H9 (cell line): ENCODE results near the gene FLCN. TPM values are rescaled to one million over a fixed set of nuclear protein-coding genes. Genes with fewer than 3 reads are reported as not detected.

ENCODE experiments used
- DNase-seq: peaks from one replicate; pipeline ENCODE4 v3.0.0-alpha.2; 2017
- H2AFZ ChIP-seq: one replicate; pipeline ENCODE4 v1.6.1; 2013; ENCODE audit warnings: mild to moderate bottlenecking, low read length, control low read depth, moderate library complexity
- H2AK5ac ChIP-seq: 2 replicates; pipeline ENCODE4 v1.6.1; 2013; ENCODE audit warnings: low read length, control low read depth, mixed read lengths; ENCODE audit not compliant: insufficient read length
- H2BK120ac ChIP-seq: one replicate; pipeline ENCODE4 v1.6.1; 2013; ENCODE audit warnings: low read depth, mild to moderate bottlenecking, low read length, control low read depth, inconsistent platforms; ENCODE audit not compliant: poor library complexity, severe bottlenecking
- H2BK12ac ChIP-seq: 2 replicates; pipeline ENCODE4 v1.6.1; 2013; ENCODE audit warnings: low read length, control low read depth, mixed read lengths, low read depth; ENCODE audit not compliant: insufficient read length
- H2BK15ac ChIP-seq: 2 replicates; pipeline ENCODE4 v1.6.1; 2013; ENCODE audit warnings: low read depth, low read length, control low read depth
- H2BK20ac ChIP-seq: one replicate; pipeline ENCODE4 v1.6.1; 2013; ENCODE audit warnings: low read depth, mild to moderate bottlenecking, low read length, control low read depth, inconsistent platforms; ENCODE audit not compliant: poor library complexity, severe bottlenecking
- H2BK5ac ChIP-seq: 2 replicates; pipeline ENCODE4 v1.6.1; 2013; ENCODE audit warnings: low read length, control low read depth, mixed read lengths; ENCODE audit not compliant: insufficient read length
- H3K14ac ChIP-seq: 2 replicates; pipeline ENCODE4 v1.6.1; 2013; ENCODE audit warnings: low read length, control low read depth; ENCODE audit not compliant: insufficient read depth
- H3K18ac ChIP-seq: 2 replicates; pipeline ENCODE4 v1.6.1; 2013; ENCODE audit warnings: low read depth, mild to moderate bottlenecking, mixed read lengths, low read length, control low read depth; ENCODE audit not compliant: insufficient read length
- H3K23ac ChIP-seq: 2 replicates; pipeline ENCODE4 v1.6.1; 2013; ENCODE audit warnings: low read length, control low read depth, mixed read lengths, low read depth; ENCODE audit not compliant: insufficient read length
- H3K23me2 ChIP-seq: 2 replicates; pipeline ENCODE4 v1.6.1; 2013; ENCODE audit warnings: low read depth, mild to moderate bottlenecking, mixed read lengths, low read length, control low read depth; ENCODE audit not compliant: insufficient read length, poor library complexity, severe bottlenecking
- H3K27ac ChIP-seq: 2 replicates; pipeline ENCODE4 v1.5.1; 2013; ENCODE audit warnings: low read length, control low read depth, mixed read lengths, low read depth; ENCODE audit not compliant: insufficient read length
- H3K27me3 ChIP-seq: 2 replicates; pipeline ENCODE4 v1.6.1; 2013; ENCODE audit warnings: low read length, control low read depth, inconsistent platforms; ENCODE audit not compliant: insufficient read depth
- H3K4ac ChIP-seq: 2 replicates; pipeline ENCODE4 v1.6.1; 2013; ENCODE audit warnings: low read depth, mild to moderate bottlenecking, control low read depth, inconsistent platforms, low read length, moderate library complexity
- H3K4me1 ChIP-seq: 2 replicates; pipeline ENCODE4 v1.6.1; 2013; ENCODE audit warnings: low read length, control low read depth, inconsistent platforms; ENCODE audit not compliant: insufficient read depth
- H3K4me2 ChIP-seq: 2 replicates; pipeline ENCODE4 v1.6.1; 2013; ENCODE audit warnings: low read length, control low read depth, mixed read lengths; ENCODE audit not compliant: insufficient read length, insufficient read depth
- H3K56ac ChIP-seq: 2 replicates; pipeline ENCODE4 v1.6.1; 2013; ENCODE audit warnings: low read depth, mild to moderate bottlenecking, mixed read lengths, low read length, control low read depth; ENCODE audit not compliant: insufficient read length
- H3K79me1 ChIP-seq: 2 replicates; pipeline ENCODE4 v1.6.1; 2013; ENCODE audit warnings: low read depth, mild to moderate bottlenecking, moderate library complexity, low read length, control low read depth, inconsistent platforms; ENCODE audit not compliant: insufficient read depth, poor library complexity, severe bottlenecking
- H3K79me2 ChIP-seq: 2 replicates; pipeline ENCODE4 v1.6.1; 2013; ENCODE audit warnings: low read length, control low read depth, inconsistent platforms; ENCODE audit not compliant: insufficient read depth
- H3K9ac ChIP-seq: 2 replicates; pipeline ENCODE4 v1.6.1; 2013; ENCODE audit warnings: low read length, control low read depth, mixed read lengths; ENCODE audit not compliant: insufficient read length; ENCODE audit errors: extremely low read depth
- H3K9me3 ChIP-seq: one replicate; pipeline ENCODE4 v1.6.1; 2013; ENCODE audit warnings: low read depth, low read length, inconsistent platforms; ENCODE audit not compliant: control insufficient read depth
- H3T11ph ChIP-seq: one replicate; pipeline ENCODE4 v1.6.1; 2013; ENCODE audit warnings: mild to moderate bottlenecking, low read length, control low read depth, inconsistent platforms
- H4K20me1 ChIP-seq: one replicate; pipeline ENCODE4 v1.6.1; 2013; ENCODE audit not compliant: control insufficient read depth, insufficient read length, insufficient read depth
- H4K5ac ChIP-seq: 2 replicates; pipeline ENCODE4 v1.6.1; 2013; ENCODE audit warnings: low read depth, mild to moderate bottlenecking, mixed read lengths, low read length, control low read depth; ENCODE audit not compliant: insufficient read length
- H4K8ac ChIP-seq: replicated peaks from 2 replicates; pipeline ENCODE4 v1.6.1; 2013; ENCODE audit warnings: low read length, control low read depth, mixed read lengths, low read depth; ENCODE audit not compliant: insufficient read length
- H4K91ac ChIP-seq: 2 replicates; pipeline ENCODE4 v1.6.1; 2013; ENCODE audit warnings: low read depth, mild to moderate bottlenecking, moderate library complexity, mixed read lengths, low read length, control low read depth; ENCODE audit not compliant: insufficient read length
- H3K27ac Mint-ChIP-seq, 3 experiments: 2 replicates in 2 of 3; 3 replicates in 1 of 3; pipeline ENCODE4 v1.8.0; 2020 to 2021; ENCODE audit warnings: mixed read lengths in 3 of 3, mild to moderate bottlenecking in 1 of 3, moderate library complexity in 1 of 3
- H3K27me3 Mint-ChIP-seq: 2 replicates; pipeline ENCODE4 v1.8.0; 2021; ENCODE audit warnings: low read depth, mild to moderate bottlenecking, moderate library complexity, mixed read lengths
- H3K36me3 Mint-ChIP-seq, 3 experiments: 2 replicates in 2 of 3; 3 replicates in 1 of 3; pipeline ENCODE4 v1.8.0; 2020 to 2021; ENCODE audit warnings: low read depth in 3 of 3, mixed read lengths in 3 of 3; ENCODE audit not compliant: insufficient read depth in 1 of 3
- H3K4me1 Mint-ChIP-seq, 2 experiments: 2 replicates each; pipeline ENCODE4 v1.8.0; 2020; ENCODE audit warnings: mixed read lengths in 2 of 2
- H3K4me3 Mint-ChIP-seq, 2 experiments: 2 replicates in 1 of 2; 3 replicates in 1 of 2; pipeline ENCODE4 v1.8.0; 2020 to 2021; ENCODE audit warnings: mild to moderate bottlenecking in 2 of 2, mixed read lengths in 2 of 2, moderate library complexity in 1 of 2
- H3K9me3 Mint-ChIP-seq, 2 experiments: 2 replicates in 1 of 2; 3 replicates in 1 of 2; pipeline ENCODE4 v1.8.0; 2020; ENCODE audit warnings: mild to moderate bottlenecking in 2 of 2, mixed read lengths in 2 of 2, moderate library complexity in 1 of 2
- CTCF ChIP-seq: fragments of 200-600 bp; sonication (generic); conservative IDR thresholded peaks from 3 replicates; pipeline ENCODE4 v1.8.0; 2021; ENCODE audit warnings: antibody characterized with exemption, mild to moderate bottlenecking
- WGBS: extraction: QIAGEN DNeasy Blood & Tissue Kit; methylation state at CpG from one replicate; pipeline ENCODE4 v1.1.7; 2013; ENCODE audit warnings: missing lambda C conversion rate, low lambda C conversion rate, mixed read lengths; ENCODE audit not compliant: insufficient read length; ENCODE audit errors: extremely low coverage; 5-methylcytosine and 5-hydroxymethylcytosine counted together
- total RNA-seq: library from RNA; stranded (reverse); gene quantifications from 2 replicates; pipeline ENCODE4 v1.2.1, GENCODE V29; 2021

The FLCN gene
- total RNA-seq, 1 experiment from 2014 or later: 33.3 TPM

GRCh38 chr17:17179371-17179827 is 57.6 kb downstream of the FLCN start:
- H3K27ac Mint-ChIP-seq: no peak overlapping the region; a peak in 1 of 7 replicates
- no peak overlapping the region for H2AK5ac ChIP-seq
- H2AFZ ChIP-seq: no peak overlapping the region
- H3K14ac ChIP-seq: no peak overlapping the region
- WGBS: no CpG with 5 or more reads among the region's 2 CpGs
- no peak for DNase-seq
- no peak overlapping the region for H2BK120ac ChIP-seq
- H3K18ac ChIP-seq: no peak overlapping the region
- H3K79me2 ChIP-seq: no peaks in the 10 kb centered on the region
- no peak overlapping the region for H3K9ac ChIP-seq
- no peaks in the 10 kb centered on the region for H3K9me3 ChIP-seq
- no peaks in the 10 kb centered on the region for H3K27me3 ChIP-seq
- no peak overlapping the region for H4K91ac ChIP-seq
- H3K56ac ChIP-seq: no peak overlapping the region
- H3K23me2 ChIP-seq: no peaks in the 10 kb centered on the region
- no peak overlapping the region for H2BK20ac ChIP-seq
- H3K4me2 ChIP-seq: no peak overlapping the region
- no peak overlapping the region for H3K4me3 Mint-ChIP-seq
- H3K36me3 Mint-ChIP-seq: peaks cover 24 to 69% (median 44%) of the 10 kb centered on the region in 3 experiments; a peak in 6 of 7 replicates
- no peak for TF ChIP-seq CTCF
- H3K27ac ChIP-seq: no peak overlapping the region
- no peak overlapping the region for H4K8ac ChIP-seq
- H2BK15ac ChIP-seq: no peak overlapping the region
- no peaks in the 10 kb centered on the region for H3K9me3 Mint-ChIP-seq
- H3K4me1 ChIP-seq: no peaks in the 10 kb centered on the region
- no peaks in the 10 kb centered on the region for H3K79me1 ChIP-seq
- H3T11ph ChIP-seq: no peak overlapping the region
- H3K4me1 Mint-ChIP-seq: peaks cover under 1% of the 10 kb centered on the region in 2 experiments; a peak in 3 of 4 replicates
- no peaks in the 10 kb centered on the region for H4K20me1 ChIP-seq
- H4K5ac ChIP-seq: no peak overlapping the region
- no peak overlapping the region for H2BK12ac ChIP-seq
- H2BK5ac ChIP-seq: no peak overlapping the region
- H3K23ac ChIP-seq: no peak overlapping the region
- no peaks in the 10 kb centered on the region for H3K27me3 Mint-ChIP-seq
- no peak overlapping the region for H3K4ac ChIP-seq
